ENCODE measurements around the gene P4HB. TPM values are rescaled to one million over a fixed set of nuclear protein-coding genes. Genes with fewer than 3 reads are reported as not detected.

The P4HB gene
- total RNA-seq, 4 donors from 2014 or later = 366 to 725 (median 608) TPM

GRCh38 chr17:81863123-81863675 is 2.9 kb upstream of the P4HB start:
- TF ChIP-seq CTCF (IDR thresholded peaks at IDR 0.05) = no peak
- DNase-seq (ENCODE audit: low spot score) = no peak
- ATAC-seq (ENCODE audit: low FRiP score) = no peak

- ATAC-seq (ENCODE audit: low FRiP score) (peak; percentile 95), DNase-seq (ENCODE audit: low spot score) (peak; percentile 98)
- no peak for TF ChIP-seq CTCF (IDR thresholded peaks at IDR 0.05)
Observed at GRCh38 chr17:81860756-81861568, 627 bp upstream of the P4HB start.

- no peak for TF ChIP-seq CTCF (IDR thresholded peaks at IDR 0.05)
- DNase-seq (ENCODE audit: low spot score) (no peak), ATAC-seq (ENCODE audit: low FRiP score) (no peak)
Observed at GRCh38 chr17:81858967-81859905, 1.1 kb downstream of the P4HB start.

- DNase-seq (ENCODE audit: low spot score) (no peak), ATAC-seq (ENCODE audit: low FRiP score) (no peak)
- no peak for TF ChIP-seq CTCF (IDR thresholded peaks at IDR 0.05)
Observed at GRCh38 chr17:81858170-81858966, 2.0 kb downstream of the P4HB start.

- TF ChIP-seq CTCF (IDR thresholded peaks at IDR 0.05) = no peak
- no peak for ATAC-seq (ENCODE audit: low FRiP score)
Observed at GRCh38 chr17:81854974-81855774, 5.2 kb downstream of the P4HB start.

GRCh38 chr17:81852237-81852636 is 8.1 kb downstream of the P4HB start:
- no peak for TF ChIP-seq CTCF (IDR thresholded peaks at IDR 0.05)
- ATAC-seq (ENCODE audit: low FRiP score) (no peak), DNase-seq (ENCODE audit: low spot score) (no peak)

More at GRCh38 chr17:81854974-81855774, 5.2 kb downstream of the P4HB start:
- no peak for DNase-seq (ENCODE audit: low spot score)
